NCI-H1048 (cell line): Measurements from ENCODE around the gene TSPAN31.

Experiments
- DNase-seq: peaks from one replicate; lab custom pipeline; 2025; lab: John Stamatoyannopoulos, UW

Gene TSPAN31

GRCh38 chr12:57793920-57794319 is 49.1 kb downstream of the TSPAN31 start:
- DNase-seq = no peak

GRCh38 chr12:57795354-57795753 is 50.5 kb downstream of the TSPAN31 start:
- no peak for DNase-seq

GRCh38 chr12:57796996-57797395 is 52.2 kb downstream of the TSPAN31 start:
- no peak for DNase-seq

- DNase-seq = no peak
These were observed 53.1 kb downstream of the TSPAN31 start for GRCh38 chr12:57797933-57798332.
